GM12872 (cell line): ENCODE data around the gene RPL28.

Source experiments
- TF ChIP-seq, protein P1 (sequence below): IDR thresholded peaks from 3 replicates; pipeline ENCODE4 v1.5.1; 2011; ENCODE audit warnings: low read depth, mild to moderate bottlenecking, low read length, moderate library complexity; ENCODE audit not compliant: insufficient read depth

Gene RPL28

GRCh38 chr19:55424518-55424917 is 38.8 kb downstream of the RPL28 start:
- TF ChIP-seq, protein P1, sequence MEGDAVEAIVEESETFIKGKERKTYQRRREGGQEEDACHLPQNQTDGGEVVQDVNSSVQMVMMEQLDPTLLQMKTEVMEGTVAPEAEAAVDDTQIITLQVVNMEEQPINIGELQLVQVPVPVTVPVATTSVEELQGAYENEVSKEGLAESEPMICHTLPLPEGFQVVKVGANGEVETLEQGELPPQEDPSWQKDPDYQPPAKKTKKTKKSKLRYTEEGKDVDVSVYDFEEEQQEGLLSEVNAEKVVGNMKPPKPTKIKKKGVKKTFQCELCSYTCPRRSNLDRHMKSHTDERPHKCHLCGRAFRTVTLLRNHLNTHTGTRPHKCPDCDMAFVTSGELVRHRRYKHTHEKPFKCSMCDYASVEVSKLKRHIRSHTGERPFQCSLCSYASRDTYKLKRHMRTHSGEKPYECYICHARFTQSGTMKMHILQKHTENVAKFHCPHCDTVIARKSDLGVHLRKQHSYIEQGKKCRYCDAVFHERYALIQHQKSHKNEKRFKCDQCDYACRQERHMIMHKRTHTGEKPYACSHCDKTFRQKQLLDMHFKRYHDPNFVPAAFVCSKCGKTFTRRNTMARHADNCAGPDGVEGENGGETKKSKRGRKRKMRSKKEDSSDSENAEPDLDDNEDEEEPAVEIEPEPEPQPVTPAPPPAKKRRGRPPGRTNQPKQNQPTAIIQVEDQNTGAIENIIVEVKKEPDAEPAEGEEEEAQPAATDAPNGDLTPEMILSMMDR: no peak

DNA sequence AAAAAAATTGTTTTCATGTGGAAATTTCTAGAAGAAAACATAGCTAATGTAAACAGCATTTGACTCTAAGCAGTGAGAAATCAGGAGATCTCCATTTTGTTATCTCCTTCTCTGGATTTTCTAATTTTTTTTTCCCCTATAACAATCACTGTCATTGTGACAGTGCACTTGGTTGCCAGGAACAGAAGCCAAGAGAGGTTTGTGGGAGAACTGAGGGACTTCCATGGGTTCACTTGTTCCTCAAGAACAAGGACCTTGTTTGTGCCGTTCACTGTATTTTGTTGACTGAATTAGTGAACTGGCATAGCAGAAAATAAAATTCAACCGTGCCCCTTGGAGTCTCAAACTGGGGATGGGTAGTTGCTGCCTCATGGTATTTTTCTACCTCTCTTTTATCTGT is 40.3 kb downstream of the RPL28 start:
- TF ChIP-seq, protein P1: no peak

DNA sequence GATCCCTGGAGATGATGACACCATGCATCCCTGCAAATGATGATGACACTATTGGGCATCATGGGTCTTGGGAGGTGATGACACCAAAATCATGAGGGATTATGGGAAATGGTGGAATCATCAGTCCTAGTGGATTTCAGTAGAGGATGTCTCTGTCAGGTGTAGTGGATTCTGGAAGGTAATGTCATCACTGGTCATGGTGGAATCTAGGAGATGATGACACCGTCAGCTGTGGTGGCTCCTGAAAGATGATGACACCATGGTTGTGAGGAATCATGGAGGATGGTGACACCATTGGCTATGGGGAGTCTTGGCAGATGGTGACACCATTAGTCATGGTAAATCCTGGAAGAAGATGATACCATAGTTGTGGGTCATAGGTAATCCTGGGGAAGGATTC is 45.5 kb downstream of the RPL28 start:
- TF ChIP-seq, protein P1: no peak

DNA sequence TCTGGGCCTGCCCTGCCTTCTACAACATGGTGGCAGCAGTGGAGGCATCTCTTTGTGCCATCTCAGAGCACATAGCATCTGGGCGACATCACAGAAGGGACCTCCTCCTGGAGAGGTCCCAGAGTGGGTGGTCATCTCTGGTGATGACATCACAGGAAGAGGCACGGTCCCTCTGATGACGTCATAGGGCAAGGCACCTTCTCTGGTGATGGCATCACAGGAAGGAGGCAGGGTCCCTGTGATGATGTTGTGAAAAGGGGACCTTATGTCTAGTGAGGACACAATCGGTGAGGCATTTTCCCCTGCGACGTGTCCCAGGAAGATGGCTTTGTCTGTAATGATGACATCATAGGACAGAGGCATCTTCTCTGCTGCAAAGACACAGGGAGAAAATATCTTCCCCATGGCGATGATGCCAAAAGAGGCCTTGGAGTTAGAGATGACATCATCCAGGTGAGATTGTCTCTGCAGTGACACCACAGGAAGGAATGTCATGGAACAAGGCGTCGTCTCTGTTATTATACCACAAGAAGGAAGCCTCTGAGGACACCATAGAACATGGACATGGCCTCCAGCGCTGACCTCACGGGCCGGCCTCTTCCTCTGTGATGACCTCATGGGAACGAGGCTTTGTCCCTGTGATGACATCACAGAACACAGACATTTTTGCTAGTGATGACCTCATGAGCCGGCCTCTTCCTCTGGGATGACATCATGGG is 46.7 kb downstream of the RPL28 start:
- TF ChIP-seq, protein P1: no peak

GRCh38 chr19:55433292-55433691 is 47.6 kb downstream of the RPL28 start:
- TF ChIP-seq, protein P1: no peak

DNA sequence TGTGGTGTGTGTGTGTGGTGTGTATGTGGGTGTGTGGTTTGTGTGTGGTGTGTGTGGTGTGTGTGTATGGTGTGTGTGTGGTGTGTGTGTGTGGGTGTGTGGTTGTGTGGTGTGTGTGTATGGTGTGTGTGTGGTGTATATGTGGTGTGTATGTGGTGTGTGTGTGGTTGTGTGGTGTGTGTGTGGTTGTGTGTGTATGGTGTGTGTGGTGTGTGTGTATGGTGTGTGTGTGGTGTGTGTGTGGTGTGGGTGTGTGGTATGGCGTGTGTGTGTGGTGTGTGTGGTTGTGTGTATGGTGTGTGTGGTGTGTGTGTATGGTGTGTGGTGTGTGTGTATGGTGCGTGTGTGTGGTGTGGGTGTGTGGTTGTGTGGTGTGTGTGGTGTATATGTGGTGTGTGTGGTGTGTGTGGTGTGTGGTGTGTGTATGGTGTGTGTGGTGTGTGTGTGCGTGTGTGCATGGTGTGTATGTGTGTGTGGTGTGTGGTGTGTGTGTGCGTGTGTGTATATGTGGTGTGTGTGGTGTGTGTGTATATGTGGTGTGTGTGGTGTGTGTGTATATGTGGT is 48.7 kb downstream of the RPL28 start:
- TF ChIP-seq, protein P1: no peak

DNA sequence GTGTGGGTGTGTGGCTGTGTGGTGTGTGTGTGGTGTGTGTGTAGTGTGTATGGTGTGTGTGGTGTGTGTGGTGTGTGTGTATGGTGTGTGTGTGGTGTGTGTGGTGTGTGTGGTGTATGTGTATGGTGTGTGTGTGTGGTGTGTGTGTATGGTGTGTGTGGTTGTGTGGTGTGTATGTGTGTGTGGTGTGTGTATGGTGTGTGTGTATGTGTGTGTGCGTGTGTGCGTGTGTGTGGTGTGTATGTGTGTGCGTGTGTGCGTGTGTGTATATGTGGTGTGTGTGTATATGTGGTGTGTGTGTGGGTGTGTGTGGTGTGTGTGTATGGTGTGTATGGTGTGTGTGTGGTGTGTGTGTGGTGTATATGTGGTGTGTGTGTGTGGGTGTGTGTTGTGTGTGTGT is 49.3 kb downstream of the RPL28 start:
- TF ChIP-seq, protein P1: no peak
